Testis (tissue), 2 donors: ENCODE results near the gene SLC9A3.

Experiments used
- CTCF ChIP-seq, 3 experiments: fragments of 450-650 bp in 2 of 3; fragments of 200-600 bp in 1 of 3; sonication (generic) in 1 of 3; IDR thresholded peaks; one replicate each; pipeline ENCODE4 v1.5.1; 2016 to 2019; ENCODE audit warnings: antibody characterized with exemption in 3 of 3, mild to moderate bottlenecking in 2 of 3, moderate library complexity in 1 of 3
- POLR2A ChIP-seq: fragments of 450-650 bp; IDR thresholded peaks from one replicate; pipeline ENCODE4 v1.6.1; 2017; ENCODE audit warnings: antibody characterized with exemption, mild to moderate bottlenecking, moderate library complexity

GRCh38 chr5:447501-447900 is 76.7 kb downstream of the SLC9A3 start:
- TF ChIP-seq CTCF (IDR thresholded peaks at IDR 0.05) (no peak), POLR2A (no peak)
